ENCODE results near the gene MLN.

The MLN gene

DNA sequence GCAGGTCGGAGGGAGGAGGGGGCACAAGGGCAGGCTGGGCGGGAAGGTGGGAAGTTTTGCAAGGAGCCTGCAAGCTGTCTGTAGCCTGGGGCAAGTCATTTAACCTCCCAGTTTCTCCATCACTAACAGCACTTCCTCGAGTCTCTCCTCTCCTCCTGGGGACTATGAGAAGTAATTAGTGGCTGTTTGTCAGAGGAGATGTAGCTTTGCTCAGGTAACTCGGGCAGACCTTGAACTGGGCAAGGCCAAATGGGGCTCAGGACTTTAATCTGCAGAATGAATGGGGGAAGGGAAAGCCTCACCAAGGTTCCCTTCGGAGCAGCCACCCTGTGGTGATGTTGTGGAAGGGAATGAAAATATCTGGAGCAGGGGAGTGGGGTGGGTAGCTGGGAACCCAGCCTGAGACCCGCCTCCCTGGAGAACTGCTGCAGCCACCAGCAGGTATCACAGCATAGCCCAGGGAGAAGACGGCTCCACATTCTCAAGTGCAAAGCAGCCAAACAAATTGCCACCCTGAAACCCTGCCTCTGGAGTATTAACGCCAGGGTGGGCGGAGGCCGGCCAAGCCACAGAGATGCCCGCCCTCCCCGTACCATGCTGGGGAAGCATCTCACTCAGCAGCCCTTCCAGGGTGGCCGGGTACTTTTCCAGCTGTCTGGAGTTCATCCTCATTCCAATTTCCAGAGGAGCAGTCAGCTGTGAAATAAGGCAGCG is 8.7 kb downstream of the MLN start:
- no peak overlapping the region for H3K27ac ChIP-seq (ENCODE audit: low read length)
- H3K9me3 ChIP-seq (ENCODE audit: insufficient read depth, low read length, severe bottlenecking): no peaks in the 10 kb centered on the region
- H2AFZ ChIP-seq (ENCODE audit: low read depth, low read length): no peak overlapping the region
- no peak overlapping the region for H3K9ac ChIP-seq (ENCODE audit: low read depth, low read length)
- no peaks in the 10 kb centered on the region for H3K79me2 ChIP-seq (ENCODE audit: insufficient read depth, low read length)
- no peaks in the 10 kb centered on the region for H3K36me3 ChIP-seq (ENCODE audit: insufficient read depth, low read length)
- ATAC-seq (ENCODE audit: insufficient read depth, low read depth): no peak
- H4K20me1 ChIP-seq (ENCODE audit: insufficient read depth, low read length): no peaks in the 10 kb centered on the region; the same call in 1 of the 2 replicates
- no peak for DNase-seq
- TF ChIP-seq EZH2 (IDR thresholded peaks at IDR 0.05; ENCODE audit: borderline replicate concordance, low read depth, low read length, severe bottlenecking): no peak
- TF ChIP-seq, protein P1, sequence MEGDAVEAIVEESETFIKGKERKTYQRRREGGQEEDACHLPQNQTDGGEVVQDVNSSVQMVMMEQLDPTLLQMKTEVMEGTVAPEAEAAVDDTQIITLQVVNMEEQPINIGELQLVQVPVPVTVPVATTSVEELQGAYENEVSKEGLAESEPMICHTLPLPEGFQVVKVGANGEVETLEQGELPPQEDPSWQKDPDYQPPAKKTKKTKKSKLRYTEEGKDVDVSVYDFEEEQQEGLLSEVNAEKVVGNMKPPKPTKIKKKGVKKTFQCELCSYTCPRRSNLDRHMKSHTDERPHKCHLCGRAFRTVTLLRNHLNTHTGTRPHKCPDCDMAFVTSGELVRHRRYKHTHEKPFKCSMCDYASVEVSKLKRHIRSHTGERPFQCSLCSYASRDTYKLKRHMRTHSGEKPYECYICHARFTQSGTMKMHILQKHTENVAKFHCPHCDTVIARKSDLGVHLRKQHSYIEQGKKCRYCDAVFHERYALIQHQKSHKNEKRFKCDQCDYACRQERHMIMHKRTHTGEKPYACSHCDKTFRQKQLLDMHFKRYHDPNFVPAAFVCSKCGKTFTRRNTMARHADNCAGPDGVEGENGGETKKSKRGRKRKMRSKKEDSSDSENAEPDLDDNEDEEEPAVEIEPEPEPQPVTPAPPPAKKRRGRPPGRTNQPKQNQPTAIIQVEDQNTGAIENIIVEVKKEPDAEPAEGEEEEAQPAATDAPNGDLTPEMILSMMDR (IDR thresholded peaks at IDR 0.05; ENCODE audit: borderline replicate concordance, extremely low read depth, low read length, poor library complexity, severe bottlenecking): no peak
- no peak overlapping the region for H3K4me2 ChIP-seq (ENCODE audit: insufficient read depth, low read length)
- no peak overlapping the region for H3K4me3 ChIP-seq (ENCODE audit: low read depth in 1 of 2, low read length in 2 of 2)
- peaks cover 5% of the 10 kb centered on the region; the same call in 1 of the 2 replicates for H3K4me1 ChIP-seq (ENCODE audit: insufficient read depth, low read length)
- peaks cover 14% of the 10 kb centered on the region for H3K27me3 ChIP-seq (ENCODE audit: insufficient read depth, low read length, poor library complexity)

DNA sequence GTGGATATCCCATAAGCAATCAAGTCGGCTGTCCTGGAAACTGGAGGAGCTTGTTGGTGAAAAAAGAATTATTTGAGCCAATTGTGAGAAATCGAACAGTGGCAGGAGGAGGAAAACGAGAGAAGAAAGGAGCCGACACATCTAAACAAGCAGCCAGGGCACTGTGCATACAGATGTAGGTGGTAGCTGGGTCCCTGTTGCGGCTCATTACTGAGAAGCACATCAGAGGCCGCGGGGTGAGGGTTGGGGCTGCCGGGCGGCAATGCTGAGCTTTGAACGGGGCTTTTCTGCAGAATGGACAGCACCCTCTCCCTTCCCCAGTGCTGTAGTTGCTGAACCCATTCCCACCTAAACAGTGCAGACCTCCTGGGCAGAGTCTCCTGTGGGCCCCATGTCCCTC is 10.8 kb downstream of the MLN start:
- Histone ChIP-seq H3K79me2 (ENCODE audit: insufficient read depth, low read length) (peaks cover 13% of the 10 kb centered on the region), H3K9me3 (ENCODE audit: insufficient read depth, low read length, severe bottlenecking) (no peaks in the 10 kb centered on the region), H3K9ac (ENCODE audit: low read depth, low read length) (no peak overlapping the region), H4K20me1 (ENCODE audit: insufficient read depth, low read length) (peaks cover 1% of the 10 kb centered on the region), H3K4me1 (ENCODE audit: insufficient read depth, low read length) (peaks cover 10% of the 10 kb centered on the region), H3K27ac (ENCODE audit: low read length) (no peak overlapping the region), H2AFZ (ENCODE audit: low read depth, low read length) (no peak overlapping the region), H3K36me3 (ENCODE audit: insufficient read depth, low read length) (no peaks in the 10 kb centered on the region; the same call in 1 of the 2 replicates), H3K4me2 (ENCODE audit: insufficient read depth, low read length) (no peak overlapping the region), H3K27me3 (ENCODE audit: insufficient read depth, low read length, poor library complexity) (no peaks in the 10 kb centered on the region), H3K4me3 (ENCODE audit: low read depth in 1 of 2, low read length in 2 of 2) (no peak overlapping the region)
- ATAC-seq (ENCODE audit: insufficient read depth, low read depth) (no peak), DNase-seq (no peak)
- TF ChIP-seq EZH2 (IDR thresholded peaks at IDR 0.05; ENCODE audit: borderline replicate concordance, low read depth, low read length, severe bottlenecking): no peak
- TF ChIP-seq, protein P1 (IDR thresholded peaks at IDR 0.05; ENCODE audit: borderline replicate concordance, extremely low read depth, low read length, poor library complexity, severe bottlenecking): no peak

GRCh38 chr6:33791620-33792019 is 12.2 kb downstream of the MLN start:
- Histone ChIP-seq H3K9me3 (ENCODE audit: insufficient read depth, low read length, severe bottlenecking) (no peaks in the 10 kb centered on the region), H3K4me3 (ENCODE audit: low read depth in 1 of 2, low read length in 2 of 2) (no peak overlapping the region), H3K79me2 (ENCODE audit: insufficient read depth, low read length) (peaks cover 27% of the 10 kb centered on the region), H3K9ac (ENCODE audit: low read depth, low read length) (no peak overlapping the region), H3K4me1 (ENCODE audit: insufficient read depth, low read length) (peaks cover 22% of the 10 kb centered on the region), H3K36me3 (ENCODE audit: insufficient read depth, low read length) (peaks cover 12% of the 10 kb centered on the region), H3K27ac (ENCODE audit: low read length) (no peak overlapping the region), H2AFZ (ENCODE audit: low read depth, low read length) (no peak overlapping the region), H3K4me2 (ENCODE audit: insufficient read depth, low read length) (no peak overlapping the region), H3K27me3 (ENCODE audit: insufficient read depth, low read length, poor library complexity) (no peaks in the 10 kb centered on the region), H4K20me1 (ENCODE audit: insufficient read depth, low read length) (peaks cover 15% of the 10 kb centered on the region)
- DNase-seq (no peak), ATAC-seq (ENCODE audit: insufficient read depth, low read depth) (no peak)
- no peak for TF ChIP-seq EZH2 (IDR thresholded peaks at IDR 0.05; ENCODE audit: borderline replicate concordance, low read depth, low read length, severe bottlenecking)
- TF ChIP-seq, protein P1 (IDR thresholded peaks at IDR 0.05; ENCODE audit: borderline replicate concordance, extremely low read depth, low read length, poor library complexity, severe bottlenecking): no peak

Data from DND-41 (cell line).